ENCODE measurements around the gene POLR1B. TPM values are rescaled to one million over a fixed set of nuclear protein-coding genes. Genes with fewer than 3 reads are reported as not detected.

POLR1B gene
- polyA plus RNA-seq, 1 of the 3 experiments (the other 2 are of a cell fraction): 13.4 TPM

- TF ChIP-seq NFIC (IDR thresholded peaks at IDR 0.05; ENCODE audit: borderline replicate concordance) (no peak), NRF1 (IDR thresholded peaks at IDR 0.05; ENCODE audit: low read depth, low read length) (no peak), FOXM1 (IDR thresholded peaks at IDR 0.05; ENCODE audit: low read depth) (no peak), YY1 (IDR thresholded peaks at IDR 0.05; ENCODE audit: low read depth) (no peak), EZH2phosphoT487 (IDR thresholded peaks at IDR 0.05; ENCODE audit: borderline replicate concordance, low read depth) (no peak), CHD2 (IDR thresholded peaks at IDR 0.05; ENCODE audit: low read length, partially characterized antibody) (no peak), FOSL2 (IDR thresholded peaks at IDR 0.05; ENCODE audit: borderline replicate concordance, low read depth) (no peak)
Observed at GRCh38 chr2:112602917-112603316, 60.7 kb downstream of the POLR1B start (continued).

GRCh38 chr2:112603731-112604130 lies 61.5 kb downstream of the POLR1B start:
- no peak overlapping the region for H3K4me3 ChIP-seq (ENCODE audit: low read depth in 2 of 2, low read length in 1 of 2)
- no peak overlapping the region for H3K9ac ChIP-seq
- H4K20me1 ChIP-seq (ENCODE audit: insufficient read depth): no peaks in the 10 kb centered on the region
- peaks cover 0 to 3% of the 10 kb centered on the region in 2 experiments; a peak in 3 of 4 replicates for H3K4me1 ChIP-seq (ENCODE audit: control insufficient read depth in 1 of 2, insufficient read depth in 2 of 2, low read depth in 1 of 2, low read length in 1 of 2)
- H3K9me3 ChIP-seq: no peaks in the 10 kb centered on the region
- H3F3A ChIP-seq (replicated peaks; ENCODE audit: insufficient read depth): no peaks in the 10 kb centered on the region
- no peaks in the 10 kb centered on the region for H3K27me3 ChIP-seq (ENCODE audit: insufficient read depth)
- H3K9me2 ChIP-seq: no peaks in the 10 kb centered on the region
- no peaks in the 10 kb centered on the region for H3K79me2 ChIP-seq (ENCODE audit: insufficient read depth)
- ChIA-PET CTCF (interaction anchor here (1.4 to 13.6 kb wide), 2 partner anchors 87 to 122 kb away, joined by 4 to 149 read pairs; no protein-coding TSS in a partner anchor), POLR2A (no interaction called here)
- H3K36me3 ChIP-seq (replicated peaks in 1 of 2; ENCODE audit: control insufficient read depth in 1 of 2, insufficient read depth in 2 of 2, low read length in 1 of 2): no peaks in the 10 kb centered on the region
- 69% methylated on average over 2 of the region's 2 CpGs for WGBS (ENCODE audit: low lambda C conversion rate)
- DNase-seq: no peak
- no peak overlapping the region for H3K4me2 ChIP-seq
- no peak overlapping the region for H3K27ac ChIP-seq (ENCODE audit: low read depth in 2 of 2, low read length in 1 of 2)
- H2AFZ ChIP-seq (ENCODE audit: low read depth): no peak overlapping the region
- TF ChIP-seq GABPA (IDR thresholded peaks at IDR 0.05; ENCODE audit: low read depth): no peak
- TF ChIP-seq RXRA (IDR thresholded peaks at IDR 0.05; ENCODE audit: borderline replicate concordance, low read depth): no peak
- TF ChIP-seq CTCF (IDR thresholded peaks at IDR 0.05): no peak
- TF ChIP-seq ELF1 (IDR thresholded peaks at IDR 0.05): no peak
- TF ChIP-seq SIN3A (IDR thresholded peaks at IDR 0.05; ENCODE audit: borderline replicate concordance, low read depth, low read length): no peak
- TF ChIP-seq TEAD4 (IDR thresholded peaks at IDR 0.05; ENCODE audit: borderline replicate concordance, insufficient read depth): no peak
- TF ChIP-seq JUND (IDR thresholded peaks at IDR 0.05): no peak
- TF ChIP-seq MXI1 (IDR thresholded peaks at IDR 0.05; ENCODE audit: low read depth, low read length): no peak

- Histone ChIP-seq H4K20me1 (ENCODE audit: insufficient read depth) (no peaks in the 10 kb centered on the region), H3K4me2 (no peak overlapping the region), H3K9me2 (no peaks in the 10 kb centered on the region), H3K79me2 (ENCODE audit: insufficient read depth) (no peaks in the 10 kb centered on the region), H2AFZ (ENCODE audit: low read depth) (no peak overlapping the region), H3K27me3 (ENCODE audit: insufficient read depth) (no peaks in the 10 kb centered on the region), H3F3A (replicated peaks; ENCODE audit: insufficient read depth) (no peaks in the 10 kb centered on the region), H3K27ac (ENCODE audit: low read depth in 2 of 2, low read length in 1 of 2) (no peak overlapping the region), H3K9me3 (no peaks in the 10 kb centered on the region), H3K36me3 (replicated peaks in 1 of 2; ENCODE audit: control insufficient read depth in 1 of 2, insufficient read depth in 2 of 2, low read length in 1 of 2) (no peaks in the 10 kb centered on the region), H3K4me3 (ENCODE audit: low read depth in 2 of 2, low read length in 1 of 2) (no peak overlapping the region), H3K9ac (no peak overlapping the region), H3K4me1 (ENCODE audit: control insufficient read depth in 1 of 2, insufficient read depth in 2 of 2, low read depth in 1 of 2, low read length in 1 of 2) (peaks cover 0 to 3% of the 10 kb centered on the region in 2 experiments; a peak in 3 of 4 replicates)
- ChIA-PET POLR2A (no interaction called here), CTCF (interaction anchor here (1.4 to 13.6 kb wide), 3 partner anchors 86 to 132 kb away, joined by 3 to 149 read pairs (median 4); no protein-coding TSS in a partner anchor)
- 60% methylated on average over 4 of the region's 4 CpGs for WGBS (ENCODE audit: low lambda C conversion rate)
- no peak for DNase-seq
- TF ChIP-seq JUND (IDR thresholded peaks at IDR 0.05) (no peak), GABPA (IDR thresholded peaks at IDR 0.05; ENCODE audit: low read depth) (no peak), ELF1 (IDR thresholded peaks at IDR 0.05) (no peak), MAX (IDR thresholded peaks at IDR 0.05; ENCODE audit: low read depth) (no peak), MXI1 (IDR thresholded peaks at IDR 0.05; ENCODE audit: low read depth, low read length) (no peak), FOXJ3 (CRISPR knock-in tag; IDR thresholded peaks at IDR 0.05) (no peak), RAD21 (IDR thresholded peaks at IDR 0.05; ENCODE audit: low read length) (no peak), CHD2 (IDR thresholded peaks at IDR 0.05; ENCODE audit: low read length, partially characterized antibody) (no peak), POLR2AphosphoS5 (IDR thresholded peaks at IDR 0.05; ENCODE audit: low read depth, low read length) (no peak), SMC3 (IDR thresholded peaks at IDR 0.05; ENCODE audit: low read depth, low read length) (no peak), USF1 (IDR thresholded peaks at IDR 0.05; ENCODE audit: borderline replicate concordance, low read depth) (no peak), TEAD4 (IDR thresholded peaks at IDR 0.05; ENCODE audit: borderline replicate concordance, insufficient read depth) (no peak), ZBTB33 (IDR thresholded peaks at IDR 0.05; ENCODE audit: borderline replicate concordance, low read depth) (no peak), TCF12 (IDR thresholded peaks at IDR 0.05) (no peak)
Observed at GRCh38 chr2:112604952-112605351, 62.7 kb downstream of the POLR1B start.
